ENCODE data around the gene TRIM15.
A peak's percentile ranks its signal among the peaks of the same experiment; 100 is the strongest.
"Not testable (repeated sequence)": the region's sequence is repeated elsewhere in the genome, so short reads cannot be mapped to it uniquely, and the experiment has no call there.

TRIM15 gene

GRCh38 chr6:30163090-30163917 is at the start of gene TRIM15:
TRIM15 (plus strand) TSS chr6:30163546; CDS start chr6:30163685, 139 bp downstream.
- FAIRE-seq, result no peak

GRCh38 chr6:30113841-30114240 is 49.5 kb upstream of the TRIM15 start:
- no peak for FAIRE-seq

- peak; percentile 30 for FAIRE-seq
Observed at GRCh38 chr6:30116724-30117123, 46.6 kb upstream of the TRIM15 start.

- FAIRE-seq, result not testable (repeated sequence)
Observed at GRCh38 chr6:30118691-30119090, 44.7 kb upstream of the TRIM15 start.

GRCh38 chr6:30121446-30122366 is 41.6 kb upstream of the TRIM15 start:
- no peak for FAIRE-seq

GRCh38 chr6:30122515-30122914 is 40.8 kb upstream of the TRIM15 start:
- no peak for FAIRE-seq

- no peak for FAIRE-seq
Observed at GRCh38 chr6:30127238-30128093, 35.9 kb upstream of the TRIM15 start.

- FAIRE-seq, result no peak
Observed at GRCh38 chr6:30129265-30130178, 33.8 kb upstream of the TRIM15 start.

GRCh38 chr6:30130179-30130679 is 33.1 kb upstream of the TRIM15 start:
- FAIRE-seq, result no peak

- peak; percentile 59 for FAIRE-seq
Observed at GRCh38 chr6:30130887-30131862, 32.2 kb upstream of the TRIM15 start.

GRCh38 chr6:30131947-30132497 is 31.3 kb upstream of the TRIM15 start:
- FAIRE-seq, result no peak

GRCh38 chr6:30135147-30135546 is 28.2 kb upstream of the TRIM15 start:
- FAIRE-seq, result no peak

- no peak for FAIRE-seq
Observed at GRCh38 chr6:30135757-30136156, 27.6 kb upstream of the TRIM15 start, which contains the start of gene TRIM40. TRIM40 (plus strand) TSS chr6:30136140; CDS start chr6:30137037, 897 bp downstream.

- no peak for FAIRE-seq
Observed at GRCh38 chr6:30136570-30137286, 26.6 kb upstream of the TRIM15 start.

GRCh38 chr6:30140240-30140639 is 23.1 kb upstream of the TRIM15 start:
- not testable (repeated sequence) for FAIRE-seq

- FAIRE-seq, result peak; percentile 23
Observed at GRCh38 chr6:30142665-30143064, 20.7 kb upstream of the TRIM15 start.

- FAIRE-seq, result no peak
Observed at GRCh38 chr6:30143780-30144179, 19.6 kb upstream of the TRIM15 start.

GRCh38 chr6:30144811-30145210 is 18.5 kb upstream of the TRIM15 start:
- no peak for FAIRE-seq

GRCh38 chr6:30145818-30146217 is 17.5 kb upstream of the TRIM15 start:
- no peak for FAIRE-seq
